OCI-LY3 (cell line): Measurements from ENCODE around the gene ACVR1.

Experiments
- H2AFZ ChIP-seq: fragments of 200-600, 300-600 bp; shearing (Covaris generic); 2 replicates; pipeline ENCODE4 v1.6.0; 2014; ENCODE audit warnings: antibody characterized with exemption, low read depth, low read length
- H3K27ac ChIP-seq: fragments of 200-600, 300-600 bp; sonication (generic); 2 replicates; pipeline ENCODE4 v1.5.1; 2014; ENCODE audit warnings: mild to moderate bottlenecking, low read length, moderate library complexity, mixed read lengths
- H3K27me3 ChIP-seq: fragments of 200-600, 300-600 bp; sonication (generic); 2 replicates; pipeline ENCODE4 v1.6.1; 2014; ENCODE audit warnings: low read depth, low read length, mixed read lengths
- H3K36me3 ChIP-seq: fragments of 200-600, 300-600 bp; sonication (generic); replicated peaks from 2 replicates; pipeline ENCODE3; 2014; ENCODE audit warnings: low read depth, low read length, mixed read lengths
- H3K4me1 ChIP-seq: fragments of 300-600, 200-600 bp; sonication (generic); 2 replicates; pipeline ENCODE4 v1.6.1; 2014; ENCODE audit warnings: low read length, mixed read lengths
- H3K4me2 ChIP-seq: fragments of 200-600, 300-600 bp; sonication (generic); 2 replicates; pipeline ENCODE4 v1.6.1; 2014; ENCODE audit warnings: low read length, mixed read lengths
- H3K4me3 ChIP-seq: fragments of 300-600, 200-600 bp; sonication (generic); 2 replicates; pipeline ENCODE4 v1.5.1; 2014; ENCODE audit warnings: antibody characterized with exemption, mild to moderate bottlenecking, low read length, moderate library complexity
- H3K79me2 ChIP-seq: fragments of 300-600, 200-600 bp; shearing (Covaris generic); 2 replicates; pipeline ENCODE4 v1.6.1; 2014; ENCODE audit warnings: mild to moderate bottlenecking, low read length, mixed read lengths
- H3K9ac ChIP-seq: fragments of 300-600, 200-600 bp; shearing (Covaris generic); 2 replicates; pipeline ENCODE4 v1.6.0; 2014; ENCODE audit warnings: mild to moderate bottlenecking, low read length, moderate library complexity
- H3K9me3 ChIP-seq: fragments of 200-600, 300-600 bp; shearing (Covaris generic); 2 replicates; pipeline ENCODE4 v1.6.1; 2014; ENCODE audit warnings: low read length, mixed read lengths; ENCODE audit not compliant: insufficient read depth
- H4K20me1 ChIP-seq: fragments of 200-600, 300-600 bp; sonication (generic); 2 replicates; pipeline ENCODE4 v1.6.1; 2016; ENCODE audit warnings: low read length, mixed read lengths; ENCODE audit not compliant: insufficient read depth
- CTCF ChIP-seq: fragments of 200-600, 300-600 bp; sonication (generic); IDR thresholded peaks from 2 replicates; pipeline ENCODE4 v1.5.1; 2014; ENCODE audit warnings: antibody characterized with exemption, low read length, low read depth
- EZH2phosphoT487 ChIP-seq: fragments of 200-600 bp; shearing (Covaris generic); IDR thresholded peaks from 2 replicates; pipeline ENCODE4 v1.6.1; 2018; ENCODE audit warnings: antibody characterized with exemption, mixed run types, low read depth

Gene ACVR1

GRCh38 chr2:157780211-157780610, 95.9 kb downstream of the ACVR1 start:
- TF ChIP-seq CTCF (no peak), EZH2phosphoT487 (no peak)
- no peak overlapping the region for H2AFZ ChIP-seq
- no peak overlapping the region for H3K27ac ChIP-seq
- no peaks in the 10 kb centered on the region for H3K36me3 ChIP-seq
- H3K4me3 ChIP-seq = no peak overlapping the region
- no peaks in the 10 kb centered on the region for H3K9me3 ChIP-seq
- H4K20me1 ChIP-seq = no peaks in the 10 kb centered on the region
- H3K9ac ChIP-seq = no peak overlapping the region
- peaks cover 8% of the 10 kb centered on the region for H3K4me1 ChIP-seq
- no peak overlapping the region for H3K4me2 ChIP-seq
- no peaks in the 10 kb centered on the region for H3K79me2 ChIP-seq
- H3K27me3 ChIP-seq = no peaks in the 10 kb centered on the region

- Histone ChIP-seq H3K27me3 (no peaks in the 10 kb centered on the region), H3K27ac (no peak overlapping the region), H4K20me1 (no peaks in the 10 kb centered on the region), H3K4me1 (peaks cover 8% of the 10 kb centered on the region), H3K36me3 (no peaks in the 10 kb centered on the region), H3K9ac (no peak overlapping the region), H2AFZ (no peak overlapping the region), H3K79me2 (no peaks in the 10 kb centered on the region), H3K4me2 (no peak overlapping the region), H3K4me3 (no peak overlapping the region), H3K9me3 (no peaks in the 10 kb centered on the region)
- no peak for TF ChIP-seq CTCF
- TF ChIP-seq EZH2phosphoT487 = no peak
Measured at GRCh38 chr2:157779794-157780193, 96.3 kb downstream of the ACVR1 start.

GRCh38 chr2:157777427-157777826, 98.7 kb downstream of the ACVR1 start:
- H3K9me3 ChIP-seq = no peaks in the 10 kb centered on the region
- H3K36me3 ChIP-seq = no peaks in the 10 kb centered on the region
- peaks cover 8% of the 10 kb centered on the region for H3K4me1 ChIP-seq
- no peak overlapping the region for H3K4me3 ChIP-seq
- H3K79me2 ChIP-seq = no peaks in the 10 kb centered on the region
- no peak overlapping the region for H3K4me2 ChIP-seq
- H3K27ac ChIP-seq = no peak overlapping the region
- no peaks in the 10 kb centered on the region for H3K27me3 ChIP-seq
- TF ChIP-seq EZH2phosphoT487 (no peak), CTCF (peak; percentile 77)
- H2AFZ ChIP-seq = no peak overlapping the region
- no peaks in the 10 kb centered on the region for H4K20me1 ChIP-seq
- H3K9ac ChIP-seq = no peak overlapping the region

GRCh38 chr2:157771234-157771633, 104.9 kb downstream of the ACVR1 start:
- no peaks in the 10 kb centered on the region for H3K9me3 ChIP-seq
- no peak overlapping the region for H2AFZ ChIP-seq
- H3K4me3 ChIP-seq = no peak overlapping the region
- peaks cover 4% of the 10 kb centered on the region for H3K4me1 ChIP-seq
- H4K20me1 ChIP-seq = no peaks in the 10 kb centered on the region
- no peak overlapping the region for H3K27ac ChIP-seq
- no peak overlapping the region for H3K4me2 ChIP-seq
- H3K79me2 ChIP-seq = no peaks in the 10 kb centered on the region
- no peak for TF ChIP-seq CTCF
- TF ChIP-seq EZH2phosphoT487 = no peak
- no peaks in the 10 kb centered on the region for H3K36me3 ChIP-seq
- H3K9ac ChIP-seq = no peak overlapping the region
- H3K27me3 ChIP-seq = no peaks in the 10 kb centered on the region
